HuH-7 (cell line): Measurements from ENCODE around the gene GTF2E1.

Experiments
- DNase-seq: peaks from one replicate; pipeline ENCODE4 v3.0.0; 2011; ENCODE audit warnings: low spot score

The GTF2E1 gene

GRCh38 chr3:120798346-120798745 lies 55.8 kb downstream of the GTF2E1 start:
- no peak for DNase-seq

- DNase-seq, result no peak
These were observed 58.1 kb downstream of the GTF2E1 start for GRCh38 chr3:120800625-120801024.

GRCh38 chr3:120801484-120801883 lies 58.9 kb downstream of the GTF2E1 start:
- no peak for DNase-seq

- no peak for DNase-seq
These were observed 60.4 kb downstream of the GTF2E1 start for GRCh38 chr3:120802916-120803315.

- DNase-seq, result no peak
These were observed 74.2 kb downstream of the GTF2E1 start for GRCh38 chr3:120816728-120817127.

- DNase-seq, result peak; percentile 67
These were observed 78.2 kb downstream of the GTF2E1 start for GRCh38 chr3:120820748-120821147.

- no peak for DNase-seq
These were observed 78.9 kb downstream of the GTF2E1 start for GRCh38 chr3:120821426-120821825.

GRCh38 chr3:120823156-120823555 lies 80.6 kb downstream of the GTF2E1 start:
- DNase-seq, result no peak

- no peak for DNase-seq
These were observed 82.1 kb downstream of the GTF2E1 start for GRCh38 chr3:120824613-120825012.

GRCh38 chr3:120828796-120829195 lies 86.3 kb downstream of the GTF2E1 start:
- DNase-seq, result no peak

GRCh38 chr3:120831066-120831465 lies 88.5 kb downstream of the GTF2E1 start:
- no peak for DNase-seq
